ENCODE measurements around the gene PITPNC1. TPM values are rescaled to one million over a fixed set of nuclear protein-coding genes. Genes with fewer than 3 reads are reported as not detected.

PITPNC1 gene
- total and polyA plus RNA-seq, 4 donors, result 8.0 to 21.1 (median 15.2) TPM

DNA sequence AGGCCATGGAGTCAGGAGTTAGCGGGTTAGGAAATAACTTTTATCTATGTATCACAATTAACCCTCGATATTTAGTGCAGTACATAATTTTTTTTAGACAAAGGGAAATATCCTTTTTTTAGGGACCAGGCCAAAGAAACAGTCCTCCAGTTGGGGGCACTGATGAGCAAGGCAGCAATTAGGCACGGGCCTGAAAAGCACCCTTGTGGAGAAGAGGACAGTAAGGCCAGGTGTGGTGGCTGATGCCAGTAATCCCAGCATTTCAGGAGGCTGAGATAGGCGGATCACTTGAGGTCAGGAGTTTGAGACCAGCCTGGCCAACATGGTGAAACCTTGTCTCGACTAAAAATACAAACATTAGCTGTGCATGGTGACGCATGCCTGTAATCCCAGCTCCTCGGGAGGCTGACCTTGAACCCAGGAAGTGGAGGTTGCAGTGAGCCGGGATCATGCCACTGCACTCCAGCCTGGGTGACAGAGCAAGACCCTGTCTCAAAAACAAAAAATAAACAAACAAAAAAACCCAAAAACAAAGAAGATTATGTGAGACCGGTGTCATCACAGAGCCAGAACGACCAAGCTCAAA is 182.4 kb downstream of the PITPNC1 start:
- Histone ChIP-seq H3K4me3 (no peak overlapping the region), H3K27me3 (ENCODE audit: control insufficient read depth in 3 of 3, insufficient read depth in 3 of 3, low read length in 2 of 3) (no peaks in the 10 kb centered on the region), H3K36me3 (ENCODE audit: control insufficient read depth in 4 of 4, insufficient read depth in 4 of 4, low read length in 4 of 4) (peaks cover 0 to 2% (median 0%) of the 10 kb centered on the region in 4 donors), H3K9me3 (ENCODE audit: control insufficient read depth in 4 of 4, insufficient read depth in 3 of 4, low read length in 3 of 4) (peaks cover 0 to 3% (median 0%) of the 10 kb centered on the region in 4 donors), H3K9ac (ENCODE audit: insufficient read depth in 1 of 2, low read length in 2 of 2) (no peak overlapping the region), H3K4me1 (ENCODE audit: control insufficient read depth in 5 of 5, insufficient read depth in 5 of 5, low read length in 5 of 5) (peaks cover 0 to 3% (median 0%) of the 10 kb centered on the region in 5 donors), H3K27ac (ENCODE audit: low read depth in 1 of 2, low read length in 1 of 2) (no peak overlapping the region)
- TF ChIP-seq, protein P1, sequence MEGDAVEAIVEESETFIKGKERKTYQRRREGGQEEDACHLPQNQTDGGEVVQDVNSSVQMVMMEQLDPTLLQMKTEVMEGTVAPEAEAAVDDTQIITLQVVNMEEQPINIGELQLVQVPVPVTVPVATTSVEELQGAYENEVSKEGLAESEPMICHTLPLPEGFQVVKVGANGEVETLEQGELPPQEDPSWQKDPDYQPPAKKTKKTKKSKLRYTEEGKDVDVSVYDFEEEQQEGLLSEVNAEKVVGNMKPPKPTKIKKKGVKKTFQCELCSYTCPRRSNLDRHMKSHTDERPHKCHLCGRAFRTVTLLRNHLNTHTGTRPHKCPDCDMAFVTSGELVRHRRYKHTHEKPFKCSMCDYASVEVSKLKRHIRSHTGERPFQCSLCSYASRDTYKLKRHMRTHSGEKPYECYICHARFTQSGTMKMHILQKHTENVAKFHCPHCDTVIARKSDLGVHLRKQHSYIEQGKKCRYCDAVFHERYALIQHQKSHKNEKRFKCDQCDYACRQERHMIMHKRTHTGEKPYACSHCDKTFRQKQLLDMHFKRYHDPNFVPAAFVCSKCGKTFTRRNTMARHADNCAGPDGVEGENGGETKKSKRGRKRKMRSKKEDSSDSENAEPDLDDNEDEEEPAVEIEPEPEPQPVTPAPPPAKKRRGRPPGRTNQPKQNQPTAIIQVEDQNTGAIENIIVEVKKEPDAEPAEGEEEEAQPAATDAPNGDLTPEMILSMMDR (IDR thresholded peaks at IDR 0.05; ENCODE audit: control extremely low read depth, extremely low read depth), result peak; percentile 5
- ATAC-seq (ENCODE audit: insufficient read depth, low FRiP score) (no peak), DNase-seq (no peak)
- 88 to 92% methylated on average over 10 of the region's 10 CpGs for WGBS, 2 donors

DNA sequence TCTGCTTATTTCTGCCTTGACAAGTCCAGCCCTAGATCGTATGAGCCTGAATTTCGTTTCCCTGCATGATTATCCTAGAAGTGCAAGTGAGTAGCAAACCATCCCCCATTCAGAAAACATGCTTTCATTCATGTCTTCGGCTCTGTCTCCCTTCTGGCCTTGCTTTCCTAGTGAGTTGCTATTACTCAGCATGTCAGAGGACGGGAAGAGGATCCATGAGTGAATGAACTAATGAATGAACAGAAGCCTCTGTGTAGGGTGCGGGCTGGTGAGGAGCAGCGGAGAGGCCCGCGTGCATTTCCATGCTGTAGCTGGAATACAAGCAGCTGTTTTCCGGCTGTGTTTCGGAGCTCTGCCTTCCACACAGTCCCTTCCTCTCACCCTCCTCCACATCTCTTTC is 184.9 kb downstream of the PITPNC1 start:
- Histone ChIP-seq H3K4me3 (no peak overlapping the region), H3K27me3 (ENCODE audit: control insufficient read depth in 3 of 3, insufficient read depth in 3 of 3, low read length in 2 of 3) (no peaks in the 10 kb centered on the region), H3K9ac (ENCODE audit: insufficient read depth in 1 of 2, low read length in 2 of 2) (no peak overlapping the region), H3K36me3 (ENCODE audit: control insufficient read depth in 4 of 4, insufficient read depth in 4 of 4, low read length in 4 of 4) (peaks cover 0 to under 1% (median 0%) of the 10 kb centered on the region in 4 donors), H3K9me3 (ENCODE audit: control insufficient read depth in 4 of 4, insufficient read depth in 3 of 4, low read length in 3 of 4) (peaks cover 0 to under 1% (median 0%) of the 10 kb centered on the region in 4 donors), H3K4me1 (ENCODE audit: control insufficient read depth in 5 of 5, insufficient read depth in 5 of 5, low read length in 5 of 5) (peaks cover 0 to 3% (median 0%) of the 10 kb centered on the region in 5 donors), H3K27ac (ENCODE audit: low read depth in 1 of 2, low read length in 1 of 2) (no peak overlapping the region)
- 91 to 92% methylated on average over 10 of the region's 10 CpGs for WGBS, 2 donors
- DNase-seq (no peak), ATAC-seq (ENCODE audit: insufficient read depth, low FRiP score) (no peak)
- TF ChIP-seq, protein P1 (IDR thresholded peaks at IDR 0.05; ENCODE audit: control extremely low read depth, extremely low read depth), result no peak

DNA sequence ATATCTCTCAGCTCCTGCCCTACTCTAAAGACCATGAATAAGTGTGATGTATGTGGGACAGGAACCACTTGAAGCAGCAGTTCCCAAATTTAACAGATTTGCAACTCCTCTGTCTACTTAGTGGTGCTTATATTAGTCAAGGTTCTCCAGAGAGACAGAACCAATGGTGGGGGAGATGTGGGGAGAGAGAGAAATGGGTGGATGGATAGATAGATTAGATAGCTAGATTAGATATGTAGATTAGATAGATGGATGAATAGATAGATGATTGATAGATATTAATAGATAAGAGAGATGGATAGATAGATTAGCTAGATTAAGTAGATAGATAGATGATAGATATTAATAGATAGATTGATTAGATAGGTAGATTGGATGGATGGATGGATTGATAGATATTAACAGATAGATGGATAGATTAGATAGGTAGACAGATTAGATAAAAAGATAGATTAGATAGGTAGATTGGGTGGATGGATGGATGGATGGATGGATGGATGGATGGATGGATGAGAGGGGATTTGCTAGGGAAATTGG is 186.7 kb downstream of the PITPNC1 start:
- Histone ChIP-seq H3K4me3 (no peak overlapping the region), H3K9ac (ENCODE audit: insufficient read depth in 1 of 2, low read length in 2 of 2) (no peak overlapping the region), H3K9me3 (ENCODE audit: control insufficient read depth in 4 of 4, insufficient read depth in 3 of 4, low read length in 3 of 4) (no peaks in the 10 kb centered on the region), H3K27me3 (ENCODE audit: control insufficient read depth in 3 of 3, insufficient read depth in 3 of 3, low read length in 2 of 3) (no peaks in the 10 kb centered on the region), H3K27ac (ENCODE audit: low read depth in 1 of 2, low read length in 1 of 2) (no peak overlapping the region), H3K36me3 (ENCODE audit: control insufficient read depth in 4 of 4, insufficient read depth in 4 of 4, low read length in 4 of 4) (no peaks in the 10 kb centered on the region), H3K4me1 (ENCODE audit: control insufficient read depth in 5 of 5, insufficient read depth in 5 of 5, low read length in 5 of 5) (peaks cover 0 to under 1% (median 0%) of the 10 kb centered on the region in 5 donors)
- TF ChIP-seq, protein P1 (IDR thresholded peaks at IDR 0.05; ENCODE audit: control extremely low read depth, extremely low read depth), result no peak
- ATAC-seq (ENCODE audit: insufficient read depth, low FRiP score), result no peak
- no peak for DNase-seq

Measured in lung (tissue), 12 donors.